ENCODE measurements around the gene APP.

The APP gene

DNA sequence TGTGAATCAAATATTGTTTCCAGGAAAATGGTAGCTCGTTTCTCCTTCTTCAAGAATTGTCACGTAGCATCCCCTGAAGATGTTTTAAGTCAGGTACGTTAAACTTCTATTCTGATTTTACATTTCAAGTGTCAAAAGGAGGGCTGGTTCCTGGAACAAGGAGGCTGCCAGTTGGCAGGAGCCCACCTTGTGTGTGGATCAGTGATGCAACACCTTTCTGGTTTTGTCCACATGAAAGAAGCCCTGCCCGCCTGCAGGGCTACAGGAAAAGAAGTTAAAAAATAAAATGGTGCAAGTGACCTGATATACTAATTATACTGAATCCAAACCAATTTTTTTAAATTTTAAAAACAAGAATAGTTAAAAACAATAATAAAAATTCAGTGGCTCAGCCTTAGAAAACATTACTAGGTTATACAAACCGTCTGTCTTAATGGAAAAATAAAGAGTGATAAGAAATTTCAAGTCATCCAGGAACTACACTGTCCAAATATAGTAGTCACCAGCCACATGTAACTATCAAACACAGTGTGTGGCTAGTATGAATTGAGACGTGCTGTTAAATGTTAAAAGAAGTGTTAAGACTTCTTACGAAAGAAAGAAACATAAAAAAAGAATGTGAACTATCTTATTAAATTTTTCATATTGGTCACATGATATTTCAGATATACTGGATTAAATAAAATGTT lies 123.1 kb downstream of the APP start:
- H3K79me2 ChIP-seq (ENCODE audit: insufficient read depth, low read length) = no peaks in the 10 kb centered on the region
- no peaks in the 10 kb centered on the region for H3K27me3 ChIP-seq (ENCODE audit: insufficient read depth, low read length)
- no peak overlapping the region for H3K27ac ChIP-seq (ENCODE audit: low read depth, low read length, poor library complexity, severe bottlenecking)
- H3K9me3 ChIP-seq (ENCODE audit: low read length) = no peaks in the 10 kb centered on the region
- no peaks in the 10 kb centered on the region for H3K4me1 ChIP-seq (ENCODE audit: insufficient read depth, low read length, severe bottlenecking)
- H3K4me2 ChIP-seq (ENCODE audit: low read length) = no peak overlapping the region
- H3F3A ChIP-seq (ENCODE audit: insufficient read depth, low read length) = no peaks in the 10 kb centered on the region
- no peak overlapping the region for H3K4me3 ChIP-seq (ENCODE audit: low read depth, low read length, poor library complexity, severe bottlenecking)
- H2AFZ ChIP-seq (ENCODE audit: low read length) = no peak overlapping the region
- H4K20me1 ChIP-seq (ENCODE audit: insufficient read depth, low read length) = no peaks in the 10 kb centered on the region
- H3K9ac ChIP-seq (ENCODE audit: low read length) = no peak overlapping the region
- no peaks in the 10 kb centered on the region for H3K36me3 ChIP-seq (ENCODE audit: insufficient read depth, low read length)
- TF ChIP-seq CTCF (IDR thresholded peaks at IDR 0.05; ENCODE audit: low read length) (no peak), EZH2 (IDR thresholded peaks at IDR 0.05; ENCODE audit: borderline replicate concordance, low read length) (no peak)
- no peaks in the 10 kb centered on the region for H3K9me2 ChIP-seq (ENCODE audit: low read depth, low read length)

DNA sequence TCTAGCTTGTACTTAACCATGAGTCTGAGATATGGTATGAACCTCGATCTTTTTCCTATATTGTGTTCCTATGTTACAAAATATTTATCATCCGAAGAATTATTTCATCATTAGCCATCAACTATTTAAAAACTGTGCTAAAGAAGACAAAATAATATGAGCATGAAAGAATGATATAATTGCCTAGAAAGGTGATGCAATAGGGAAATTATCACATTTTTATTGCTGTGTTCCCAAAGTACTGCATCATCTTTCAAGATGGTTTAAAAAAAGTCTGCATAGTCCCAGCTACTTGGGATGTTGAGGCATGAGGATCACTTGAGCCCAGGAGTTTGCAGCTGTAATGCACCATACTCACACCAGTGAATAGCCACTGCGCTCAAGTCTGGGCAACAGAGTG lies 126.7 kb downstream of the APP start:
- no peak for TF ChIP-seq CTCF (IDR thresholded peaks at IDR 0.05; ENCODE audit: low read length)
- no peak for TF ChIP-seq EZH2 (IDR thresholded peaks at IDR 0.05; ENCODE audit: borderline replicate concordance, low read length)
- Histone ChIP-seq H3K9me2 (ENCODE audit: low read depth, low read length) (no peaks in the 10 kb centered on the region), H3K79me2 (ENCODE audit: insufficient read depth, low read length) (no peaks in the 10 kb centered on the region), H3F3A (ENCODE audit: insufficient read depth, low read length) (no peaks in the 10 kb centered on the region), H4K20me1 (ENCODE audit: insufficient read depth, low read length) (no peaks in the 10 kb centered on the region), H3K9me3 (ENCODE audit: low read length) (no peaks in the 10 kb centered on the region), H3K9ac (ENCODE audit: low read length) (no peak overlapping the region), H2AFZ (ENCODE audit: low read length) (no peak overlapping the region), H3K4me3 (ENCODE audit: low read depth, low read length, poor library complexity, severe bottlenecking) (no peak overlapping the region), H3K27me3 (ENCODE audit: insufficient read depth, low read length) (no peaks in the 10 kb centered on the region), H3K4me2 (ENCODE audit: low read length) (no peak overlapping the region), H3K36me3 (ENCODE audit: insufficient read depth, low read length) (no peaks in the 10 kb centered on the region), H3K4me1 (ENCODE audit: insufficient read depth, low read length, severe bottlenecking) (no peaks in the 10 kb centered on the region), H3K27ac (ENCODE audit: low read depth, low read length, poor library complexity, severe bottlenecking) (no peak overlapping the region)

- no peaks in the 10 kb centered on the region for H3K9me2 ChIP-seq (ENCODE audit: low read depth, low read length)
- no peaks in the 10 kb centered on the region for H3K79me2 ChIP-seq (ENCODE audit: insufficient read depth, low read length)
- no peaks in the 10 kb centered on the region for H3F3A ChIP-seq (ENCODE audit: insufficient read depth, low read length)
- H3K9ac ChIP-seq (ENCODE audit: low read length) = no peak overlapping the region
- no peak overlapping the region for H2AFZ ChIP-seq (ENCODE audit: low read length)
- no peak overlapping the region for H3K4me3 ChIP-seq (ENCODE audit: low read depth, low read length, poor library complexity, severe bottlenecking)
- H3K27ac ChIP-seq (ENCODE audit: low read depth, low read length, poor library complexity, severe bottlenecking) = no peak overlapping the region
- H3K4me1 ChIP-seq (ENCODE audit: insufficient read depth, low read length, severe bottlenecking) = no peaks in the 10 kb centered on the region
- H3K4me2 ChIP-seq (ENCODE audit: low read length) = no peak overlapping the region
- TF ChIP-seq EZH2 (IDR thresholded peaks at IDR 0.05; ENCODE audit: borderline replicate concordance, low read length) (no peak), CTCF (IDR thresholded peaks at IDR 0.05; ENCODE audit: low read length) (no peak)
- no peaks in the 10 kb centered on the region for H3K9me3 ChIP-seq (ENCODE audit: low read length)
- no peaks in the 10 kb centered on the region for H4K20me1 ChIP-seq (ENCODE audit: insufficient read depth, low read length)
- H3K36me3 ChIP-seq (ENCODE audit: insufficient read depth, low read length) = no peaks in the 10 kb centered on the region
- H3K27me3 ChIP-seq (ENCODE audit: insufficient read depth, low read length) = no peaks in the 10 kb centered on the region
These were observed 128.2 kb downstream of the APP start for GRCh38 chr21:26042181-26042876.
